Measurements from ENCODE around the gene ZNF619. TPM values are rescaled to one million over a fixed set of nuclear protein-coding genes. Genes with fewer than 3 reads are reported as not detected.

ZNF619 gene
- total and polyA plus RNA-seq, 2 donors (not counting 1 experiment from before 2014, with no cell fraction given) = 4.2 to 9.6 TPM

DNA sequence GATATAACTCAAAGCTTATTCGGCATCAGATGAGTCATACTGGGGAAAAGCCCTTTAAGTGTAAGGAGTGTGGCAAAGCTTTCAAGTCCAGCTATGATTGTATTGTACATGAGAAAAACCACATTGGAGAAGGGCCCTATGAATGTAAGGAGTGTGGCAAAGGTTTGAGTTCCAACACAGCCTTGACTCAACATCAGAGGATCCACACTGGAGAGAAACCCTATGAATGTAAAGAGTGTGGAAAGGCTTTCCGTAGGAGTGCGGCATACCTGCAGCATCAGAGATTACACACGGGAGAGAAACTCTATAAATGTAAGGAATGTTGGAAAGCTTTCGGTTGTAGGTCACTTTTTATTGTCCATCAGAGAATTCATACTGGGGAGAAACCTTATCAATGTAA is 55.3 kb downstream of the ZNF619 start:
- no peaks in the 10 kb centered on the region for H3K79me2 ChIP-seq (ENCODE audit: control insufficient read depth, insufficient read depth, low read length)
- no peak overlapping the region for H2AFZ ChIP-seq (ENCODE audit: low read length)

DNA sequence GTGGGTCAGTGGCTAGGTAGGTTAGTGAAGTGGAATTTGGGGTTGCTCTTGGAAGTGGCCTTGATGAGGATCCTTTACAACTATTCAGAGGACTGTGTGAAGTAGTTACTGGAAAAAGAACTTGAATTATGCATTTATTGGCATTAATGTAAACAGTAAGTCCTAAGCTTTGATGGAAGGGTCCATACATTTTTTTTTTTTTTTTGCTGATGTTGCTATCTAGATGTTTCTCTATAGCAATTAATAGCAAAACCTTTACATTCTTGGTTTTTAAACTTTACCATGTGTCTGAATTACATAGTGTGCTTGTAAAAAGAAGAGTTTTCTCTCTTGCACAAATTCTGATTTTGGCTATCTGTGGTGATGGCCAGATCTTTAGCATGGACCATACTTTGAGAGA is 57.4 kb downstream of the ZNF619 start:
- H3K27ac ChIP-seq (ENCODE audit: insufficient read depth, low read length) = no peak overlapping the region
- H3K4me1 ChIP-seq (ENCODE audit: control insufficient read depth, extremely low read depth, insufficient read depth, low read length) = no peaks in the 10 kb centered on the region
- H3K9ac ChIP-seq (ENCODE audit: insufficient read depth, low read length) = no peak overlapping the region
- peaks cover 14% of the 10 kb centered on the region for H3K36me3 ChIP-seq (ENCODE audit: control insufficient read depth, insufficient read depth, low read length)
- no peak overlapping the region for H3K4me2 ChIP-seq (ENCODE audit: extremely low read depth, insufficient read depth, low read length)
- TF ChIP-seq EZH2 (IDR thresholded peaks at IDR 0.05; ENCODE audit: low read length, missing control alignments) = no peak
- TF ChIP-seq, protein P1, sequence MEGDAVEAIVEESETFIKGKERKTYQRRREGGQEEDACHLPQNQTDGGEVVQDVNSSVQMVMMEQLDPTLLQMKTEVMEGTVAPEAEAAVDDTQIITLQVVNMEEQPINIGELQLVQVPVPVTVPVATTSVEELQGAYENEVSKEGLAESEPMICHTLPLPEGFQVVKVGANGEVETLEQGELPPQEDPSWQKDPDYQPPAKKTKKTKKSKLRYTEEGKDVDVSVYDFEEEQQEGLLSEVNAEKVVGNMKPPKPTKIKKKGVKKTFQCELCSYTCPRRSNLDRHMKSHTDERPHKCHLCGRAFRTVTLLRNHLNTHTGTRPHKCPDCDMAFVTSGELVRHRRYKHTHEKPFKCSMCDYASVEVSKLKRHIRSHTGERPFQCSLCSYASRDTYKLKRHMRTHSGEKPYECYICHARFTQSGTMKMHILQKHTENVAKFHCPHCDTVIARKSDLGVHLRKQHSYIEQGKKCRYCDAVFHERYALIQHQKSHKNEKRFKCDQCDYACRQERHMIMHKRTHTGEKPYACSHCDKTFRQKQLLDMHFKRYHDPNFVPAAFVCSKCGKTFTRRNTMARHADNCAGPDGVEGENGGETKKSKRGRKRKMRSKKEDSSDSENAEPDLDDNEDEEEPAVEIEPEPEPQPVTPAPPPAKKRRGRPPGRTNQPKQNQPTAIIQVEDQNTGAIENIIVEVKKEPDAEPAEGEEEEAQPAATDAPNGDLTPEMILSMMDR (conservative IDR thresholded peaks at IDR 0.05 in 1 of 2, IDR thresholded peaks at IDR 0.05 in 1 of 2; ENCODE audit: low read depth in 1 of 2, low read length in 2 of 2) = no peak
- no peak for DNase-seq (ENCODE audit: low read depth in 2 of 2)
- no peak overlapping the region for H3K4me3 ChIP-seq (replicated peaks in 1 of 4; ENCODE audit: control extremely low read depth in 1 of 4, insufficient read depth in 1 of 4, low read depth in 3 of 4, low read length in 4 of 4)
- no peak overlapping the region for H2AFZ ChIP-seq (ENCODE audit: low read length)
- H3K9me3 ChIP-seq (ENCODE audit: control insufficient read depth, insufficient read depth, low read depth, low read length) = no peaks in the 10 kb centered on the region
- H3K27me3 ChIP-seq (ENCODE audit: control insufficient read depth, insufficient read depth, low read length) = no peaks in the 10 kb centered on the region
- no peaks in the 10 kb centered on the region for H4K20me1 ChIP-seq (ENCODE audit: control insufficient read depth, extremely low read depth, insufficient read depth, low read length)
- H3K79me2 ChIP-seq (ENCODE audit: control insufficient read depth, insufficient read depth, low read length) = no peaks in the 10 kb centered on the region

More for the DNA sequence above, 55.3 kb downstream of the ZNF619 start:
- Histone ChIP-seq H3K4me3 (replicated peaks in 1 of 4; ENCODE audit: control extremely low read depth in 1 of 4, insufficient read depth in 1 of 4, low read depth in 3 of 4, low read length in 4 of 4) (no peak overlapping the region), H3K27me3 (ENCODE audit: control insufficient read depth, insufficient read depth, low read length) (no peaks in the 10 kb centered on the region), H3K27ac (ENCODE audit: insufficient read depth, low read length) (no peak overlapping the region), H4K20me1 (ENCODE audit: control insufficient read depth, extremely low read depth, insufficient read depth, low read length) (no peaks in the 10 kb centered on the region), H3K4me1 (ENCODE audit: control insufficient read depth, extremely low read depth, insufficient read depth, low read length) (no peaks in the 10 kb centered on the region), H3K36me3 (ENCODE audit: control insufficient read depth, insufficient read depth, low read length) (peaks cover 21% of the 10 kb centered on the region), H3K4me2 (ENCODE audit: extremely low read depth, insufficient read depth, low read length) (no peak overlapping the region), H3K9me3 (ENCODE audit: control insufficient read depth, insufficient read depth, low read depth, low read length) (no peaks in the 10 kb centered on the region), H3K9ac (ENCODE audit: insufficient read depth, low read length) (no peak overlapping the region)
- no peak for TF ChIP-seq EZH2 (IDR thresholded peaks at IDR 0.05; ENCODE audit: low read length, missing control alignments)
- TF ChIP-seq, protein P1 (conservative IDR thresholded peaks at IDR 0.05 in 1 of 2, IDR thresholded peaks at IDR 0.05 in 1 of 2; ENCODE audit: low read depth in 1 of 2, low read length in 2 of 2) = no peak
- no peak for DNase-seq (ENCODE audit: low read depth in 2 of 2)

Other genes starting within 250 kb of the ZNF619 start
- gene EIF1B, start 167.4 kb upstream of the ZNF619 start, total RNA-seq = 20.0 and 24.8 TPM in 2 replicates
- 34.5 and 36.7 TPM in 2 replicates for gene EIF1B, start 167.4 kb upstream of the ZNF619 start, polyA plus RNA-seq
- gene ENTPD3, start 89.9 kb upstream of the ZNF619 start, total RNA-seq = under 0.01 TPM in 1 of 2 replicates, not detected in the other
- gene ENTPD3, start 89.9 kb upstream of the ZNF619 start, polyA plus RNA-seq = 0.05 TPM in 1 of 2 replicates, not detected in the other
- 314 and 493 TPM in 2 replicates for gene RPL14, start 19.8 kb upstream of the ZNF619 start, total RNA-seq
- 658 and 704 TPM in 2 replicates for gene RPL14, start 19.8 kb upstream of the ZNF619 start, polyA plus RNA-seq
- 1.3 and 1.5 TPM in 2 replicates for gene ZNF620, start 28.9 kb downstream of the ZNF619 start, total RNA-seq
- gene ZNF620, start 28.9 kb downstream of the ZNF619 start, polyA plus RNA-seq = 0.44 and 0.51 TPM in 2 replicates
- gene ZNF621, start 47.8 kb downstream of the ZNF619 start, total RNA-seq = 14.6 and 23.3 TPM in 2 replicates
- 18.8 and 23.1 TPM in 2 replicates for gene ZNF621, start 47.8 kb downstream of the ZNF619 start, polyA plus RNA-seq